Left ventricle myocardium inferior (tissue), 1 donor: ENCODE data around the gene NRF1. TPM values are rescaled to one million over a fixed set of nuclear protein-coding genes. Genes with fewer than 3 reads are reported as not detected.
"Not testable (repeated sequence)": the region's sequence is repeated elsewhere in the genome, so short reads cannot be mapped to it uniquely, and the experiment has no call there.

Experiments used
- DNase-seq: peaks from one replicate; pipeline ENCODE4 v3.0.0-alpha.2; 2020
- H3K27ac ChIP-seq: fragments of 200-600 bp; replicated peaks from 2 replicates; pipeline ENCODE4 v1.8.0; 2021
- H3K27me3 ChIP-seq: fragments of 200-600 bp; 2 replicates; pipeline ENCODE4 v1.8.0; 2021; ENCODE audit warnings: low read depth
- H3K36me3 ChIP-seq: fragments of 200-600 bp; 2 replicates; pipeline ENCODE4 v1.8.0; 2021
- H3K4me1 ChIP-seq: fragments of 200-600 bp; 2 replicates; pipeline ENCODE4 v1.8.0; 2021
- H3K4me3 ChIP-seq: fragments of 200-600 bp; 2 replicates; pipeline ENCODE4 v1.8.0; 2021; ENCODE audit warnings: mild to moderate bottlenecking, moderate library complexity
- H3K9me3 ChIP-seq: fragments of 200-600 bp; replicated peaks from 2 replicates; pipeline ENCODE4 v1.8.0; 2021
- intact Hi-C: fragments of 100-400 bp; cut with micrococcal nuclease; formaldehyde crosslinking; loops from one replicate; pipeline ENCODE4 v1.11.0; 2022
- total RNA-seq: library from RNA; stranded (reverse); fragmentation: NEBNext Ultra II Directional; extraction: Animal tissue kit (Norgen Biotek cat#: 25700); gene quantifications from one replicate; pipeline ENCODE4 v1.2.1, GENCODE V29; 2021
- TF ChIP-seq, protein P1 (sequence below): fragments of 200-600 bp; IDR thresholded peaks from 2 replicates; pipeline ENCODE4 v1.8.0; 2021; ENCODE audit warnings: antibody characterized with exemption, mild to moderate bottlenecking, borderline replicate concordance
- donor health status: DM: no; HTN: yes; CAD: no; lungs with severe emphysema.

NRF1 gene
- total RNA-seq, 1 donor from 2014 or later, result 9.6 TPM

DNA sequence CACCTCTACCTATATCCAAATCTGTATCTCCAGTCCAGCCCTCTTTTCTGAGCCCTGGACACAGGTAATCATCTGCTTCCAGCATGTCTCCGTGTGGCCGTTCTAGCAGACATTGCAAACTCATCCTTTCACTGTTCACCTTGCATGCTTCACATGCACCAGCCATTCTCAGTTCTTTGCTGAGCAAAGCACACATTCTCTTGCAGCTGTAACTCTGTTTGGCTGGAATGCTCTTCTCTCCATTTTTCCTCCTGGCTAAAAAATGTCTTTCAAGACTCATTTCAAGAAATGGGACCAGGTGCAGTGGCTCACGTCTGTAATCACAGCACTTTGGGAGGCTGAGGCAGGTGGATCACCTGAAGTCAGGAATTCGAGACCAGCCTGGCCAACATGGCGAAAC is 40.3 kb upstream of the NRF1 start:
- DNase-seq, result no peak
- peaks cover 17% of the 10 kb centered on the region for H3K27me3 ChIP-seq
- no peak overlapping the region for H3K27ac ChIP-seq
- intact Hi-C loops, result no loop called here
- peaks cover 6% of the 10 kb centered on the region for H3K4me1 ChIP-seq
- TF ChIP-seq, protein P1, sequence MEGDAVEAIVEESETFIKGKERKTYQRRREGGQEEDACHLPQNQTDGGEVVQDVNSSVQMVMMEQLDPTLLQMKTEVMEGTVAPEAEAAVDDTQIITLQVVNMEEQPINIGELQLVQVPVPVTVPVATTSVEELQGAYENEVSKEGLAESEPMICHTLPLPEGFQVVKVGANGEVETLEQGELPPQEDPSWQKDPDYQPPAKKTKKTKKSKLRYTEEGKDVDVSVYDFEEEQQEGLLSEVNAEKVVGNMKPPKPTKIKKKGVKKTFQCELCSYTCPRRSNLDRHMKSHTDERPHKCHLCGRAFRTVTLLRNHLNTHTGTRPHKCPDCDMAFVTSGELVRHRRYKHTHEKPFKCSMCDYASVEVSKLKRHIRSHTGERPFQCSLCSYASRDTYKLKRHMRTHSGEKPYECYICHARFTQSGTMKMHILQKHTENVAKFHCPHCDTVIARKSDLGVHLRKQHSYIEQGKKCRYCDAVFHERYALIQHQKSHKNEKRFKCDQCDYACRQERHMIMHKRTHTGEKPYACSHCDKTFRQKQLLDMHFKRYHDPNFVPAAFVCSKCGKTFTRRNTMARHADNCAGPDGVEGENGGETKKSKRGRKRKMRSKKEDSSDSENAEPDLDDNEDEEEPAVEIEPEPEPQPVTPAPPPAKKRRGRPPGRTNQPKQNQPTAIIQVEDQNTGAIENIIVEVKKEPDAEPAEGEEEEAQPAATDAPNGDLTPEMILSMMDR, result no peak
- no peaks in the 10 kb centered on the region for H3K9me3 ChIP-seq
- no peak overlapping the region for H3K4me3 ChIP-seq
- H3K36me3 ChIP-seq, result no peaks in the 10 kb centered on the region

- peaks cover 11% of the 10 kb centered on the region for H3K27me3 ChIP-seq
- no peaks in the 10 kb centered on the region for H3K9me3 ChIP-seq
- DNase-seq, result no peak
- TF ChIP-seq, protein P1, result no peak
- no peak overlapping the region for H3K4me3 ChIP-seq
- no peaks in the 10 kb centered on the region for H3K36me3 ChIP-seq
- H3K27ac ChIP-seq, result no peak overlapping the region
- intact Hi-C loops, result no loop called here
- peaks cover 6% of the 10 kb centered on the region for H3K4me1 ChIP-seq
Observed at GRCh38 chr7:129572205-129572604, 39.3 kb upstream of the NRF1 start.

- DNase-seq, result no peak
- intact Hi-C loops, result no loop called here
- no peak overlapping the region for H3K4me3 ChIP-seq
- TF ChIP-seq, protein P1, result no peak
- H3K36me3 ChIP-seq, result no peaks in the 10 kb centered on the region
- H3K27ac ChIP-seq, result no peak overlapping the region
- peaks cover 18% of the 10 kb centered on the region for H3K9me3 ChIP-seq
- H3K4me1 ChIP-seq, result peaks cover 6% of the 10 kb centered on the region
- H3K27me3 ChIP-seq, result peaks cover 8% of the 10 kb centered on the region
Observed at GRCh38 chr7:129574487-129574886, 37.0 kb upstream of the NRF1 start.

DNA sequence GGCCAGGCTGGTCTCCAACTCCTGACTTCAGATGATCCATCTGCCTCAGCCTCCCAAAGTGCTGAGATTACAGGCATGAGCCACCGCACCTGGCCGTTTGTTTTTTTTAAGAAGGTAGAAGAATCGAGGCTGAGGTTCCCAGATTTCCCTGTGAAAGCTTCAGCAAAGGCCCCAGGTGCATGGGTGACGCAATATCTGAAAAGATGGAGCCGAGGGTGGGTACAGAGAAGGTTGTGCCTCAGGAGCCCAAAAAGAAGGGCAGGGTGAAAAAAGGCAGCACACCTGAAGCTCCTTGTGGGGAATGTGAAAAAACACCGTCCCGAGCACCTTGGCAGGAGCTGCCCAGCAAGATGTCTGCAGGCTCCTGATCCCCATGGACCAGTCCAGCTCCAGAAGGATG is 35.8 kb upstream of the NRF1 start:
- DNase-seq, result no peak
- Histone ChIP-seq H3K9me3 (peaks cover 18% of the 10 kb centered on the region), H3K27me3 (peaks cover 2% of the 10 kb centered on the region), H3K4me3 (no peak overlapping the region), H3K27ac (no peak overlapping the region), H3K36me3 (no peaks in the 10 kb centered on the region), H3K4me1 (peaks cover 6% of the 10 kb centered on the region)
- intact Hi-C loops, result no loop called here
- TF ChIP-seq, protein P1, result no peak

DNA sequence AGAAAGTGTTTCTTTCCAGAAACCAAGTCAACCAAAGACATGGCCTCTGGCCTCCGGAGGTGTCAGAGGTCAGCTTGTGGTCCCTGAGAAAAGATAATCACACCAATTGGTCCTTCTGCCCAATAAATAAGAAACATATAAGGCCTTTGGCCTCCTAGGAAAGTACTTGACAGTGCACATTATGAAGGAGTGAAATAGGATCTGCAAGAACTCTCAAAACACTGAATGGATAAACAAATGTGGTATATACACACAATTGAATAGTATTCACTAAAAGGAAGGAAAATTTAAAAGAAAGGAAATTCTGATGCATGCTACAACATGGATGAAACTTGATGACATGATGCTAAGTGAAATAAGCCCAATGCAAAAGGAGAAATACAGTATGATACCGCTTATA is 35.4 kb upstream of the NRF1 start:
- no peaks in the 10 kb centered on the region for H3K27me3 ChIP-seq
- peaks cover 18% of the 10 kb centered on the region for H3K9me3 ChIP-seq
- H3K27ac ChIP-seq, result no peak overlapping the region
- TF ChIP-seq, protein P1, result no peak
- H3K36me3 ChIP-seq, result no peaks in the 10 kb centered on the region
- DNase-seq, result no peak
- intact Hi-C loops, result no loop called here
- H3K4me1 ChIP-seq, result peaks cover 6% of the 10 kb centered on the region
- no peak overlapping the region for H3K4me3 ChIP-seq

DNA sequence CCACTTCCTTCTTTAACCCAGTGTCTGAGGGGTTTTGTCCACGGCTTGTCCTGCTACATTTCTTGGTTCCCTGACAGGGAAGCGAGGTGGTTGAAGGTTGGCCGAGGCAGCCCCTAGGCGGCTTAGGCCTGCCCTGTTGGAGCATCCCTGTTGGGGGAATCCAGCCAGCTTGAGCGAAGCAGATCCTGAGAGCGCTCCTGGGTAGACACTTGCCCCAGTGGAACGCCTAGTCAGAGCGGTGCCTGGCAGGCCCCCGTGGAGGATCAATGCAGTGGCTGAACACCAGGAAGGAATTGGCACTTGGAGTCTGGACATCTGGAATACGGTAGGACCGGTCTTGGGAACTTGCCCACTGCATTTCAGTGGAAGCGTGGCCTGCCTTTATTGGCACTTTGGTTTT is 32.7 kb upstream of the NRF1 start:
- H3K4me1 ChIP-seq, result peaks cover 6% of the 10 kb centered on the region
- H3K4me3 ChIP-seq, result no peak overlapping the region
- peaks cover 18% of the 10 kb centered on the region for H3K9me3 ChIP-seq
- intact Hi-C loops, result no loop called here
- no peaks in the 10 kb centered on the region for H3K36me3 ChIP-seq
- no peaks in the 10 kb centered on the region for H3K27me3 ChIP-seq
- no peak overlapping the region for H3K27ac ChIP-seq
- DNase-seq, result no peak
- TF ChIP-seq, protein P1, result no peak

- H3K27me3 ChIP-seq, H3K4me1 ChIP-seq, H3K36me3 ChIP-seq, intact Hi-C loops, DNase-seq, H3K27ac ChIP-seq, H3K4me3 ChIP-seq: not testable (repeated sequence)
- H3K9me3 ChIP-seq, result peaks cover 30% of the 10 kb centered on the region
Observed at GRCh38 chr7:129586179-129586578, 25.3 kb upstream of the NRF1 start.
